SK-N-MC (cell line): ENCODE data around the gene FANK1.

ENCODE experiments used
- DNase-seq: peaks from one replicate; pipeline ENCODE4 v3.0.0-alpha.2; 2011; ENCODE audit warnings: low read depth, low spot score
- H3K27ac ChIP-seq: fragments of 200-600 bp; sonication (generic); 2 replicates; pipeline ENCODE4 v1.5.1; 2016; ENCODE audit warnings: mixed run types
- H3K36me3 ChIP-seq: fragments of 200-600 bp; sonication (generic); 2 replicates; pipeline ENCODE4 v1.6.1; 2017; ENCODE audit warnings: antibody characterized with exemption, low read length, mixed read lengths; ENCODE audit not compliant: insufficient read depth
- H3K4me3 ChIP-seq: fragments of 200-600 bp; sonication (generic); 2 replicates; pipeline ENCODE4 v1.5.1; 2016
- H3K9ac ChIP-seq: fragments of 200-600 bp; sonication (generic); 2 replicates; pipeline ENCODE4 v1.8.0; 2017; ENCODE audit warnings: mixed run types, mixed read lengths; ENCODE audit not compliant: insufficient read length
- H3K9me3 ChIP-seq: fragments of 200-600 bp; sonication (generic); 2 replicates; pipeline ENCODE4 v1.6.1; 2017; ENCODE audit warnings: low read depth, mild to moderate bottlenecking, antibody characterized with exemption, low read length, moderate library complexity, mixed read lengths
- EZH2 ChIP-seq: fragments of 200-600 bp; sonication (generic); IDR thresholded peaks from one replicate; pipeline ENCODE4 v1.6.1; 2017; ENCODE audit warnings: antibody characterized with exemption
- FOXP2 ChIP-seq: optimal IDR thresholded peaks from 2 replicates; pipeline ENCODE3; 2011; ENCODE audit warnings: mild to moderate bottlenecking, moderate library complexity; ENCODE audit not compliant: insufficient read depth; ENCODE audit errors: extremely low read length, control extremely low read depth
- POLR2AphosphoS5 ChIP-seq: IDR thresholded peaks from 2 replicates; pipeline ENCODE4 v1.6.1; 2012; ENCODE audit warnings: mild to moderate bottlenecking, low read depth, low read length, borderline replicate concordance

FANK1 gene

GRCh38 chr10:126021833-126022500 lies 125.6 kb downstream of the FANK1 start:
- no peak for DNase-seq
- H3K4me3 ChIP-seq, result no peak overlapping the region
- H3K27ac ChIP-seq, result no peak overlapping the region
- TF ChIP-seq POLR2AphosphoS5 (no peak), EZH2 (no peak), FOXP2 (no peak)
- H3K36me3 ChIP-seq, result no peaks in the 10 kb centered on the region
- no peak overlapping the region for H3K9ac ChIP-seq
- no peaks in the 10 kb centered on the region for H3K9me3 ChIP-seq

- Histone ChIP-seq H3K9me3 (no peaks in the 10 kb centered on the region), H3K4me3 (no peak overlapping the region), H3K9ac (no peak overlapping the region), H3K36me3 (no peaks in the 10 kb centered on the region), H3K27ac (no peak overlapping the region)
- DNase-seq, result no peak
- TF ChIP-seq POLR2AphosphoS5 (no peak), FOXP2 (no peak), EZH2 (no peak)
These were observed 126.5 kb downstream of the FANK1 start for GRCh38 chr10:126022841-126023240.

- no peaks in the 10 kb centered on the region for H3K36me3 ChIP-seq
- TF ChIP-seq EZH2 (no peak), FOXP2 (no peak), POLR2AphosphoS5 (no peak)
- H3K4me3 ChIP-seq, result no peak overlapping the region
- no peak overlapping the region for H3K9ac ChIP-seq
- DNase-seq, result no peak
- no peak overlapping the region for H3K27ac ChIP-seq
- no peaks in the 10 kb centered on the region for H3K9me3 ChIP-seq
These were observed 131.3 kb downstream of the FANK1 start for GRCh38 chr10:126027692-126028091.

GRCh38 chr10:126029999-126030398 lies 133.6 kb downstream of the FANK1 start:
- Histone ChIP-seq H3K9ac (no peak overlapping the region), H3K36me3 (no peaks in the 10 kb centered on the region), H3K27ac (no peak overlapping the region), H3K4me3 (no peak overlapping the region), H3K9me3 (no peaks in the 10 kb centered on the region)
- TF ChIP-seq FOXP2 (no peak), POLR2AphosphoS5 (no peak), EZH2 (no peak)
- no peak for DNase-seq

- no peaks in the 10 kb centered on the region for H3K36me3 ChIP-seq
- DNase-seq, result no peak
- no peak for TF ChIP-seq POLR2AphosphoS5
- no peak for TF ChIP-seq FOXP2
- TF ChIP-seq EZH2, result no peak
- no peaks in the 10 kb centered on the region for H3K9me3 ChIP-seq
- H3K4me3 ChIP-seq, result no peak overlapping the region
- no peak overlapping the region for H3K27ac ChIP-seq
- H3K9ac ChIP-seq, result no peak overlapping the region
These were observed 138.2 kb downstream of the FANK1 start for GRCh38 chr10:126034586-126034985.

GRCh38 chr10:126036515-126036914 lies 140.2 kb downstream of the FANK1 start:
- no peak for DNase-seq
- Histone ChIP-seq H3K27ac (no peak overlapping the region), H3K9ac (no peak overlapping the region), H3K36me3 (no peaks in the 10 kb centered on the region), H3K9me3 (no peaks in the 10 kb centered on the region), H3K4me3 (no peak overlapping the region)
- TF ChIP-seq FOXP2 (no peak), POLR2AphosphoS5 (no peak)

- Histone ChIP-seq H3K9ac (no peak overlapping the region), H3K27ac (no peak overlapping the region), H3K9me3 (no peaks in the 10 kb centered on the region), H3K36me3 (no peaks in the 10 kb centered on the region), H3K4me3 (no peak overlapping the region)
- TF ChIP-seq FOXP2, result no peak
- TF ChIP-seq EZH2, result no peak
- TF ChIP-seq POLR2AphosphoS5, result no peak
- no peak for DNase-seq
These were observed 141.6 kb downstream of the FANK1 start for GRCh38 chr10:126037946-126038345.

GRCh38 chr10:126041117-126041516 lies 144.8 kb downstream of the FANK1 start:
- H3K9me3 ChIP-seq, result no peaks in the 10 kb centered on the region
- H3K27ac ChIP-seq, result no peak overlapping the region
- DNase-seq, result no peak
- H3K4me3 ChIP-seq, result no peak overlapping the region
- H3K36me3 ChIP-seq, result no peaks in the 10 kb centered on the region
- TF ChIP-seq POLR2AphosphoS5, result no peak
- no peak for TF ChIP-seq FOXP2
- no peak for TF ChIP-seq EZH2
- H3K9ac ChIP-seq, result no peak overlapping the region

GRCh38 chr10:126041804-126042231 lies 145.5 kb downstream of the FANK1 start:
- Histone ChIP-seq H3K36me3 (no peaks in the 10 kb centered on the region), H3K27ac (no peak overlapping the region), H3K9me3 (no peaks in the 10 kb centered on the region), H3K4me3 (no peak overlapping the region), H3K9ac (no peak overlapping the region)
- TF ChIP-seq FOXP2 (no peak), POLR2AphosphoS5 (no peak), EZH2 (no peak)
- DNase-seq, result no peak

GRCh38 chr10:126042354-126042753 lies 146.0 kb downstream of the FANK1 start:
- Histone ChIP-seq H3K4me3 (no peak overlapping the region), H3K9ac (no peak overlapping the region), H3K27ac (no peak overlapping the region)

More at GRCh38 chr10:126042354-126042753, 146.0 kb downstream of the FANK1 start:
- no peak for DNase-seq
- TF ChIP-seq EZH2, result no peak
- TF ChIP-seq POLR2AphosphoS5, result no peak
- TF ChIP-seq FOXP2, result no peak
- Histone ChIP-seq H3K9me3 (no peaks in the 10 kb centered on the region), H3K36me3 (no peaks in the 10 kb centered on the region)
